ENCODE data around the gene ZNF678. TPM values are rescaled to one million over a fixed set of nuclear protein-coding genes. Genes with fewer than 3 reads are reported as not detected.
"Not testable (repeated sequence)": the region's sequence is repeated elsewhere in the genome, so short reads cannot be mapped to it uniquely, and the experiment has no call there.

The ZNF678 gene
- total RNA-seq, 1 experiment from 2014 or later: 19.2 TPM

DNA sequence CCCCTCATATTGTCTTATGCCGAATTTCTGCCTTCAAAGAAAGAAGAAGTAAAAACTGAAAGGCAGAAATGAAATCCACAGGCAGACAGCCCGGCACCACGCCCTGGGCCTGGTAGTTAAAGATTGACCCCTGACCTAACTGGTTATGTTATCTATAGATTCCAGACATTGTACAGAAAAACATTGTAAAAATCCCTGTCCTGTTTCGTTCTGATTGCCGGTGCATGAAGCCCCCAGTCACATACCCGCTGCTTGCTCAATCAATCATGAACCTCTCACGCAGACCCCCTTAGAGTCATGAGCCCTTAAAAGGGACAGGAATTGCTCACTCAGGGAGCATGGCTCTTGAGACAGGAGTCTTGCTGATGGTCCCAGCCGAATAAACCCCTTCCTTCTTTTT, 122.5 kb downstream of the ZNF678 start:
- no peaks in the 10 kb centered on the region for H3K4me1 ChIP-seq
- H3K27me3 ChIP-seq: no peaks in the 10 kb centered on the region
- no peak overlapping the region for H3K4me3 ChIP-seq
- H3K27ac ChIP-seq: no peak overlapping the region
- H3K36me3 ChIP-seq: 0 out of 2 replicates have a peak, but pooled peaks cover 3% of the 10 kb centered on the region
- no peak for DNase-seq
- H3K9me3 ChIP-seq (replicated peaks): peaks cover 6% of the 10 kb centered on the region; the same call in 1 of the 2 replicates

DNA sequence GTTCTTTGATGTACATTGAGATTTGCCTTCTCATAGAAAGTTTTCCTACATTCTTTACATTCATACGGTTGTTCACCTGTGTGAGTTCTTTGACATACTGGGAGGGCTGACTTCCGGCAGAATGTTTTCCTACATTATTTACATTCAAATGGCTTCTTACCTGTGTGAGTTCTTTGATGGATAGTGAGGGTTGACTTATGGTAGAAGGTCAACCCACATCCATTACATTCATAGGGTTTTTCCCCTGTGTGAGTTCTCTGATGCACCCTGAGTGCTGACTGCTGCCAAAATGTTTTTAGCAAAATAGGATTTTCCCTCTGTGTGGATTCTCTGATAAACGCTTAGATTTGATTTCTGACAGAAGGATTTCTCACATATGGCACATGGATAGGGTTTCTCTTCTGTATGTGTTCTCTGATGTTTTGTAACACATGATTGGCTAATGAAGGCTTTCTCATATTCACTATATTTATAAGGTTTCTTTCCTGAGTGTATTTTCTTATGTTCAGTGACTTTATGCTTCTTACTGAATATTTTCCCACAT, 134.0 kb downstream of the ZNF678 start:
- Histone ChIP-seq H3K27ac (no peak overlapping the region), H3K4me3 (no peak overlapping the region), H3K27me3 (no peaks in the 10 kb centered on the region), H3K9me3 (replicated peaks) (peaks cover 11% of the 10 kb centered on the region; the same call in 1 of the 2 replicates), H3K4me1 (no peaks in the 10 kb centered on the region), H3K36me3 (no peaks in the 10 kb centered on the region)
- no peak for DNase-seq

DNA sequence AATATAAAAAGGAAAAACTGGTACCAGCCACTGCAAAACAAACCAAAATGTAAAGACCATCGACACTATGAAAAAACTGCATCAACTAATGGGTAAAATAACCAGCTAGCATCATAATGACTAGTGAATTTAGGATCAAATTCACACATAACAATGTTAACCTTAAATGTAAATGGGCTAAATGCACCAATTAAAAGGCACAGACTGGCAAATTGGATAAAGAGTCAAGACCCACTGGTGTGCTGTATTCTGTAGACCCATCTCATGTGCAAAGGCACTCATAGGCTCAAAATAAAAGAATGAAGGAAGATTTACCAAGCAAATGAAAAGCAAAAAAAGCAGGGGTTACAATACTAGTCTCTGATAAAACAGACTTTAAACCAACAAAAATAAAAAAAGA, 138.3 kb downstream of the ZNF678 start:
- not testable (repeated sequence) for H3K4me1 ChIP-seq; H3K27ac ChIP-seq; DNase-seq; H3K4me3 ChIP-seq; H3K27me3 ChIP-seq; H3K36me3 ChIP-seq; H3K9me3 ChIP-seq (replicated peaks)

DNA sequence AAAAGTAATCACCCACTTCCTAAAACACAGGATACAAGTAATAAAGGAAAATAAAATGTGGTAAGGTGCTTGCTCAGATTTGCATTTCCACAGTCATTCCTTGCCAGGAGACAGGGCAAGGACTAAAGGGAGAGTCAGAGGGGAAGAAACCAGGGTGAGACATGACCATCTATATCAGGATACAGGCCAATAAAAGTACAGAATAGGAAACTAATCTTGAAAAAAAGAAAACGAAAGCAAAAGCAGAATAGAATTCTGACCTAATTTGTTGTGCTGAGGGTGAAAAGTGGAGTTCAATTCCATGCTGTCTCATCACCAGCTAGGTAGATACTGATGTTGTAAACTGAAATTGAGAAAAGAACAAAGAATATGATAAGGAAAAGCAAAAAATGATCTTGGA, 144.5 kb downstream of the ZNF678 start:
- no peaks in the 10 kb centered on the region for H3K4me1 ChIP-seq
- DNase-seq: no peak

DNA sequence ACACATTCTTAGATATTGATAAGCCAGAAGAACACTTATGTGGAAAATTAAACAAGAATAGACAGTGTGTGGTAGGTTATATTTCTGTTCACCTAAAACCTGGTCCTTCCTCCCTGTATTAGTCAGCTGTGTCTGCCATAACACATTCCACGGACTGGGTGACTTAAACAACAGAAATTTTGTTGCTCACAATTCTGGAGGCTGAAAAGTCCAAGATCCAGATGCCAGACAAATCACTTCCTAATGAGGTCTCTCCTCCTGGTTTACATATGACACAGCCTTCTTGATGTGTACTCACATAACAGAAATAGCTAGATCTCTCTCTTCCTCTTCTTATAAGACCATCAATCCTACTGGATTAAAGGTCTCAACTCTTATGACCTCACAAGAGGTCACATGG, 146.1 kb downstream of the ZNF678 start:
- Histone ChIP-seq H3K4me1 (no peaks in the 10 kb centered on the region), H3K36me3 (no peaks in the 10 kb centered on the region), H3K9me3 (replicated peaks) (peaks cover 5% of the 10 kb centered on the region), H3K27ac (no peak overlapping the region), H3K4me3 (no peak overlapping the region), H3K27me3 (no peaks in the 10 kb centered on the region)
- DNase-seq: no peak

More for the DNA sequence above, 144.5 kb downstream of the ZNF678 start:
- Histone ChIP-seq H3K27ac (no peak overlapping the region), H3K9me3 (replicated peaks) (peaks cover 10% of the 10 kb centered on the region), H3K4me3 (no peak overlapping the region), H3K36me3 (no peaks in the 10 kb centered on the region), H3K27me3 (no peaks in the 10 kb centered on the region)

DNA sequence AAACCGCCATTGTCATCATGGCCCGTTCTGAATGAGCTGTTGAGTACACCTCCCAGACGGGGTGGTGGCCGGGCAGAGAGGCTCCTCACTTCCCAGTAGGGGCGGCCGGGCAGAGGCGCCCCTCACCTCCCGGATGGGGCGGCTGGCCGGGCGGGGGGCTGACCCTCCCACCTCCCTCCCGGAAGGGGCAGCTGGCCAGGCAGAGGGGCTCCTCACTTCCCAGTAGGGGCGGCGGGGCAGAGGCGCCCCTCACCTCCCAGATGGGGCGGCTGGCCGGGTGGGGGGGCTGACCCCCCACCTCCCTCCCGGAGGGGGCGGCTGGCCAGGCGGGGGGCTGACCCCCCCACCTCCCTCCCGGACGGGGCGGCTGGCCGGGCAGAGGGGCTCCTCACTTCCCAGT, 147.1 kb downstream of the ZNF678 start:
- not testable (repeated sequence) for H3K9me3 ChIP-seq (replicated peaks); H3K4me3 ChIP-seq; H3K27ac ChIP-seq; H3K27me3 ChIP-seq; H3K4me1 ChIP-seq; H3K36me3 ChIP-seq; DNase-seq

DNA sequence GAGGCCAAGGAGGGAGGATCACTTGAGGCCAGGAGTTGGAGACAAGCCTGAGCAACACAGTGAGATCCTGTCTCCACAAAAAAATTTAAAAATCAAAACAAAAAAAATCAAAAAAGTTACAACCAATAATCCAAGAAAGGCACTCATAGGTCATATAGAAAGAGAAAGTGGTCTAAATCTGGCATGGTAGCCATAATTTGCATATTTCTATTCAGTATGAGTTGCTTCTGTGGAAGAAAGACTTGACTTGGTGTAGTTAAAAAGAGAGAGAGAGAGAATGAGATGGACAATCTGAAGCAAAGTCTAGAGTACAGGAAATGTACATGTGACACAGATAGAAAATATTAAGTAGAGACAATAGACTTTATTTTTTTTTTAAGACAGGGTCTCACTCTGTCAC, 149.3 kb downstream of the ZNF678 start:
- Histone ChIP-seq H3K4me1 (no peaks in the 10 kb centered on the region), H3K27me3 (no peaks in the 10 kb centered on the region), H3K9me3 (replicated peaks) (peaks cover 5% of the 10 kb centered on the region), H3K4me3 (no peak overlapping the region), H3K27ac (no peak overlapping the region), H3K36me3 (no peaks in the 10 kb centered on the region)
- no peak for DNase-seq

DNA sequence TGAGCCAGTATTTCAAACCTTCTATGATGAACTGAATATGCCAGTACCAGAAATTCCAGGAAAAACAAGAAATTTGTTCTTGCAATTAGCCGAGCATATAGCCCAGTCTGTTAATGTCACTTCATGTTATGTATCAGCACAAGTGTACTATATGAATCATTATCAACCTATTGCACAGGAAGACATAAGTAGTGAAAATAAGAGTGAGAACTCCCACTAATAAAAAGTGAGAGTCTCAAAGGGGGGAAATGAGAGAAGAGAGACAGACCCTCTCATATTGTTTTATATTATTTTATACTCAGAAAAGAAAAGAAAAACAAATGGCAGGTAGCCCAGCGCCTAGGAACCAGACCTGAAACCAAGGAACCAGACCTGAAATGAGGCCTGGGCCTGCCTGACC, 155.6 kb downstream of the ZNF678 start:
- Histone ChIP-seq H3K27ac (no peak overlapping the region), H3K27me3 (no peaks in the 10 kb centered on the region), H3K36me3 (no peaks in the 10 kb centered on the region), H3K9me3 (replicated peaks) (peaks cover 17% of the 10 kb centered on the region), H3K4me3 (no peak overlapping the region), H3K4me1 (no peaks in the 10 kb centered on the region)
- DNase-seq: no peak

DNA sequence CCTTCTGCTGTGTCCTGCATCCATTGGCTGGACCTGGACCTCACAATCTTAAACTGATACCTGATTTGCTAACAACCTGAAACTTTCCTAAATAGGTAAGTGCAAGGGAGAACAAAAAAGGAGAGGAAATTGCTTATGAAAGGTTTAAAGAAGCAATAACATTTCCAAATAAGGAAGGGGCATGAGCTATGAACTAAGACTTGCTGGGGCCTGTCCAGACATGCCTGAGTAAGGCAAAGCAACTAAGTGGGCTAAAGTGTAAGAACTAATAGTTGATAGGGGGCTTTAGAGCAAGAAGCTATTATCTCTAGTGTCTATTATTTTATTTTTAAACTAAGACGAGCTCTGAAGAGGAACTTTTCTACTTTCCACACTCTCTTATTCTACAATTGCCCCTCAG, 160.1 kb downstream of the ZNF678 start:
- peaks cover 20% of the 10 kb centered on the region for H3K9me3 ChIP-seq (replicated peaks)
- no peak for DNase-seq
- no peaks in the 10 kb centered on the region for H3K36me3 ChIP-seq
- no peaks in the 10 kb centered on the region for H3K4me1 ChIP-seq
- H3K27ac ChIP-seq: no peak overlapping the region
- H3K4me3 ChIP-seq: no peak overlapping the region
- H3K27me3 ChIP-seq: no peaks in the 10 kb centered on the region

DNA sequence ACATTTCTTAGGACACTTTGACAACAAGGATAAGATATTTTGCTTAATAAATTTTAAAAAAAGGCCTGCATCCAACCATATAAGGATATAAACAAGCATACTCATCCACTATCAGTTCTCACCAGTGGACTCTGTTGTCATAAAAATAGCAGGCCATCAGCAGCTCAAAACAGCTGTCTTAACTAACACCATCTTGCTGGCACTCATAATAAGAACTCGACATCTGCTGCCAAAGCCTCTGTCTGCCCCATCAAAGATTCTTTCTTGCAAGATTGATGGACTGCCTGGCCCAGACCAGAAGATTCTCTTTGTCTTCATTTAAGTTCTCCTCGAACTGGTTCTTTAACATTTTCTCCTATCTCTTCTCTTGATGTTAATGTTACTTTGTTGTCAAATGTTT, 161.7 kb downstream of the ZNF678 start:
- no peaks in the 10 kb centered on the region for H3K4me1 ChIP-seq
- H3K27ac ChIP-seq: no peak overlapping the region
- no peak for DNase-seq
- H3K9me3 ChIP-seq (replicated peaks): peaks cover 13% of the 10 kb centered on the region
- no peak overlapping the region for H3K4me3 ChIP-seq
- no peaks in the 10 kb centered on the region for H3K27me3 ChIP-seq
- no peaks in the 10 kb centered on the region for H3K36me3 ChIP-seq

DNA sequence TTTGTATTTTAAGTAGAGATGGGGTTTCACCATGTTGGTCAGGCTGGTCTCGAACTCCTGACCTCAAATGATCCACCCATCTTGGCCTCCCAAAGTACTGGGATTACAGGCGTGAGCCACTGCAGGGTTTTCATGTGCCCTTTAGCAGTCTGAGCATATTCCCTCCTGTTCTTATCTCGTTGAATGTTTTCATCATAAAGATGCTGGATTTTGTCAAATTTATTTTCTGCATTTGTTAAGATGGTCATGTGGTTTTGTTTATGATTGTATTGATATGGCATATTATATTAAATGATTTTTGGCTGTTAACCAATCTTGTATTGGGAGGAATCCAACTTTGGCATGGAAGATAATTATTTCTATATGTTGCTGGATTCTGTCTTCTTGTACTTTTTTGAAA, 163.0 kb downstream of the ZNF678 start:
- Histone ChIP-seq H3K36me3 (no peaks in the 10 kb centered on the region), H3K4me3 (no peak overlapping the region), H3K27me3 (no peaks in the 10 kb centered on the region), H3K4me1 (no peaks in the 10 kb centered on the region), H3K9me3 (replicated peaks) (peaks cover 12% of the 10 kb centered on the region), H3K27ac (no peak overlapping the region)
- DNase-seq: no peak

Other genes with a start within 250 kb of the ZNF678 start
- 50.8 and 57.1 TPM in 2 replicates for gene CDC42BPA, start 245.1 kb upstream of the ZNF678 start, total RNA-seq (2014; rRNA removed; shearing (Covaris generic))
- 23.4 and 23.8 TPM in 2 replicates for gene JMJD4, start 171.7 kb downstream of the ZNF678 start, total RNA-seq (2014; rRNA removed; shearing (Covaris generic))
- 37.8 and 40.0 TPM in 2 replicates for gene SNAP47, start 171.9 kb downstream of the ZNF678 start, total RNA-seq (2014; rRNA removed; shearing (Covaris generic))

All from SJCRH30 (cell line).